Glomerular visceral epithelial cell (primary cell): ENCODE results near the gene ASB1.

Source experiments
- DNase-seq: peaks from one replicate; pipeline ENCODE4 v3.0.0-alpha.2; 2016; ENCODE audit errors: extremely low spot score

The ASB1 gene

DNA sequence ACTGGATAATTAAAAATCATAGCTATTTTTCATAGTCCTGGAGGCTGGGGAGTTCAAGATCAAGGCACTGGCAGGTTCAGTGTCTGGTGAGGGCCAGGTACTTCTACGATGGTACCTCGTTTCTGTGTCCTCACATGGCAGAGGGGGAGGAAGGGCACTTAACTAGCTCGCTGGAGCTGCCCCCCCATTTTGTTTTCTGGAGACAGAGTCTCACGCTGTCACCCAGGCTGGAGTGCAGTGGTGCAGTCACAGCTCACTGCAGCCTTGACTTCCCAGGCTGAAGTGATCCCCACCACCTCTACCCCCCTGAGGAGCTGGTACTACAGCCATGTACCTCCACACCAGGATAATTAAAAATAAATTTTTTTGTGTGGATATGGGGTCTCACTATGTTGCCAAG lies 40.3 kb downstream of the ASB1 start:
- DNase-seq: no peak

- no peak for DNase-seq
Observed at GRCh38 chr2:238467792-238468191, 41.1 kb downstream of the ASB1 start.

GRCh38 chr2:238469155-238469554 lies 42.4 kb downstream of the ASB1 start:
- no peak for DNase-seq

DNA sequence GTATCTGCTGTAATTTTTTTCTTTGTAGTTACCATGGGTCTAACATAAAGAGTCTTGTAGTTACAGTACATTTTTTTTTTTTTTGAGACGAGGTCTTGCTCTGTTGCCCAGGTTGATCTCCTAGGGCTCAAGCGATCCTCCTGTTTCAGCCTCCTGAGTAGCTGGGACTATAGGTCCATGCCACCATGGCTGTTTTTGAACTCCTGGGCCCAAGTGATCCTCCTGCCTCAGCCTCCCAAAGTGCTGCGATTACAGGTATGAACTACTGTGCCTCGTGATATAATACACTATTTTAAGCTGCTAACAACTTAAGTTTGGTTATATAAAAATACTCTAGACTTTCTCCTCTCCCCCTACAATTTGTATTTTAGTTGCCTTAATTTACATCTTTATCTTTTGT lies 46.3 kb downstream of the ASB1 start:
- DNase-seq: no peak

- no peak for DNase-seq
Observed at GRCh38 chr2:238473523-238473922, 46.8 kb downstream of the ASB1 start.

DNA sequence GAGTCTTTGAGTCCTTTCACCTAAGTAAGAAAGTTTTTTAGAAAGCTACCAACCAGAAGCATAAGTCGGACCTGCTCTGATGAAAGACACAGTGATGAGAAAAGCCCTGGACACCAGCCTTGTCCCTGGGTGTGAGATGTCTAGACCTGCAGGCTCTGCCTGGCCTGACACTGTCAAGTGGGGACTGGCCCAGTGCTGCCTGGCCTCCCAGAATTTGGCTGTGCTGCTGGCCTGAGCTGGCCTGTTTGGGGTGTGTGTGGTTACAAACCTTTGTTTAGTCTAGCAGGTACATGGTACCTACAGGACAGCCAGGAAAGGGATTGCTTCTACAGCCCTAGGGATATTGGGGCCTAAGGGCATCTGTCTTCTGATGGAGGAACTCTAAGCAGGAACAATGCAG lies 48.3 kb downstream of the ASB1 start:
- DNase-seq: no peak

- DNase-seq: no peak
Observed at GRCh38 chr2:238475566-238475965, 48.8 kb downstream of the ASB1 start.

DNA sequence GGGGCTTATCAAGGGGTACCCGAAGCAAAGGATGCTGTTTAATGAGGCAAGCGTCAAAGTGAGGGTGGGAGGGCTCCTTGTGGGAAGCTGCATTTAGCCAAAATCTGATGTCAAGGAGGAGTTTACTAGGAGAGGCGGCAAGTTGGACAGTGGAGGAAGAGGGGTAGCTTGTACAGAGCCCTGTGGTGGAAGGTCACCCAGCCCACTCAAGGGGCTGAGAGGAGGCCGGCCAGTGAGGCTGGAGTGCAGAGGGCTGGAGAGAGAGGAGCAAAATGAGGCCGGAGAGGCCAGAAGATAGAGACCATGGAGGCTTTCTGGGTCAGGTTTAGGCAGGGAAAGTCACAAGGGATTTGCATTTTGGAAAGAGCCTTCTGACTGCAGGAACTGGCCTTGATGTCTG lies 49.5 kb downstream of the ASB1 start:
- no peak for DNase-seq

- no peak for DNase-seq
Observed at GRCh38 chr2:238478216-238478615, 51.5 kb downstream of the ASB1 start.

- DNase-seq: no peak
Observed at GRCh38 chr2:238479847-238480246, 53.1 kb downstream of the ASB1 start.

DNA sequence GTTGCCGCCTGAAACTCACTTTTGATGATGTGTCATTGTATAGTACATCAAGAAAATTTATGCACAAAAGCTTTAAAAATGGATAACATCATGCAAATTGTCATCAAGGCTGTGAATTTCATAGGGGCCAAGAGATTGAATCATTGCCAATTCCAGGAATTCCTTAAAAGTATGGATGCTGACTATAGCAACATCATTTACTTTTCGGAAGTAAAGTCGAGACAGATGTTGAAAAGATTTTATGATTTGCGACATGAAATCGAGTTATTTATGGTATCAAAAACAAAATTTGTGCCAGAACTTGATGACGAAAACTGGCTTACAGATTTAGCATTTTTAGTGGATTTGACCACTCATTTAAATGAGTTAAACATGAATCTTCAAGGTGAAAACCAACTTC lies 56.3 kb downstream of the ASB1 start:
- no peak for DNase-seq

DNA sequence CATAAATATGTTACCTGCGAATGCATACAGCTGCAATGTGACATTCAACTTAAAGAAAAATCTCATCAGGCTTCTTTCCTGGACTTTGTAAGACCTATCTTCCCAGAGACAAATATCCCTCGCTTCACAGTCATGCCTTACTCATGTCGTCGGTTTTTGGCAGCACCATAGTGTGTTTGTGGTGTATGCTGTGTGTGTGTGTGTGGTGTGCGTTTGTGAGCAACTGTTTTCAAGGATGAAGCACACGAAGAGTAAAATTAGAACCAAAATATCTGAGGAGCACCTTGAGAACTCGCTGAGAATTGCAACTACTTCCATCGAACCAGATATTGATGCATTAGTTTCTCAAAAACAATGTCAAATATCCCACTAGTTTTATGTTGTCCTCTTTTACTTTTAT lies 56.9 kb downstream of the ASB1 start:
- DNase-seq: no peak

- no peak for DNase-seq
Observed at GRCh38 chr2:238484522-238485452, 58.1 kb downstream of the ASB1 start.

GRCh38 chr2:238486123-238486848 lies 59.6 kb downstream of the ASB1 start:
- DNase-seq: no peak

GRCh38 chr2:238487134-238487533 lies 60.4 kb downstream of the ASB1 start:
- no peak for DNase-seq

- DNase-seq: no peak
Observed at GRCh38 chr2:238487652-238488346, 61.1 kb downstream of the ASB1 start.

- DNase-seq: no peak
Observed at GRCh38 chr2:238488347-238488826, 61.7 kb downstream of the ASB1 start.

GRCh38 chr2:238489431-238489830 lies 62.7 kb downstream of the ASB1 start:
- DNase-seq: no peak

- no peak for DNase-seq
Observed at GRCh38 chr2:238489896-238490295, 63.2 kb downstream of the ASB1 start.

DNA sequence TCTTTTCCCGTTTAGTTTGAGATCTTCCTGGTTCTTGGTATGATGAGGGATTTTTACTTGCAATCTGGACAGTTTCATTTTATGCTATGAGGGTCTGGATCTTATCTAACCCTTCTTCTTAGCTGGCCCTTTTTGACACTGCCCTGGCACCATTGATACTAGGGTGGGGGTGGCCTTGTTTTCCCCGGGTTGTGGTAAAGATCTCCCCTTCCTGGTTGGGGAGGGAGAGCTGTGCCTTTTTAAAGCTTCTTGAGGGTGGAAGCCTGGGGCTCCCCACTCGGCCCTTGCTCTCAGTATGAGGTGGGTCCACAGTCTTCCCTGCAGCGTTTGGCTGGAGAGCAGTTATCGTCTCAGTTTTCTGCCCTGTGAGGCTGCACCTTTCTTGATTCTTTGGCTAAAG lies 66.1 kb downstream of the ASB1 start:
- DNase-seq: no peak

DNA sequence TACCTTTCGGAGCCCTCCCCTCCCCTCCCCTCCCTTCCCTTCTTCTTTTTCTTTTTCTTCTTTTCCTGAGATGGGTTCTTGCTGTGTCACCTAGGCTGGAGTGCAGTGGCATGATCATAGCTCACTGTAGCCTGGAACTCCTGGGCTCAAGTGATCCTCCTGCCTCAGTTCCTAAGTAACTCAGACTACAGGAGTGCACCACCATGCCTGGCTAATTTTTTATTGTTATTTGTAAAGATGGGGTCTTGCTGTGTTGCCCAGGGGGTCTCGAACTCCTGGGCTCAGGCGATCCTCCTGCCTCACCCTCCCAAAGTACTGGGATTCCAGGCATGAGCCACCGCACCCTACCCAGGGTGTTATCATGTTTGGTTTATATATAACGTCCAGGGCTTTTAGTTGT lies 66.7 kb downstream of the ASB1 start:
- no peak for DNase-seq

- DNase-seq: peak; percentile 11
Observed at GRCh38 chr2:238493880-238494572, 67.3 kb downstream of the ASB1 start.
